ENCODE results near the gene CEP162. TPM values are rescaled to one million over a fixed set of nuclear protein-coding genes. Genes with fewer than 3 reads are reported as not detected.
A peak's percentile ranks its signal among the peaks of the same experiment; 100 is the strongest.
"Not testable (repeated sequence)": the region's sequence is repeated elsewhere in the genome, so short reads cannot be mapped to it uniquely, and the experiment has no call there.

The CEP162 gene
- total RNA-seq, 2 donors from 2014 or later: 6.3 to 9.7 TPM

DNA sequence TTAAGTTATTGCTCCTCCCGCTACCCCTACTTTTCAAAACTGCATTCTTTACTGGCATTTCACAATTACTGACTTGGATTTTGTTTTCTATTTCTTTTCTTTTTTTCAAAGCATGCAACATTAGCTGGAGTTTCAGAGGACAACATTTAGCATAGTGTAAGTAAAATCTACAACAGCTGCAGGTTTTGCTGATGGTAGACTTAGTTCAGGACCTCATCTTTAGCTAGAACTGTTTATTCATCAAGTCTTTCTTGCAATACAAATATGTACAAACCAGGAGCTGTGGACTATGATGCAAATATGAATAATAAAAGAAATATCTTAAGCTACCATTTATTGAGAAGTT is 728 bp upstream of the CEP162 start:
- ATAC-seq (ENCODE audit: insufficient number of reproducible peaks, low FRiP score, low read depth): no peak
- Histone ChIP-seq H3K4me1 (ENCODE audit: control insufficient read depth in 1 of 2, low read depth in 2 of 2) (peaks cover 6 to 12% of the 10 kb centered on the region in 2 donors), H3K36me3 (no peaks in the 10 kb centered on the region), H3K4me3 (peak overlapping the region; percentile 88), H3K27ac (peak overlapping the region; percentile 70 to 91), H3K27me3 (replicated peaks; ENCODE audit: insufficient read depth) (no peaks in the 10 kb centered on the region), H3K9me3 (no peaks in the 10 kb centered on the region)
- no peak for DNase-seq (ENCODE audit: low spot score)
- TF ChIP-seq, protein P1, sequence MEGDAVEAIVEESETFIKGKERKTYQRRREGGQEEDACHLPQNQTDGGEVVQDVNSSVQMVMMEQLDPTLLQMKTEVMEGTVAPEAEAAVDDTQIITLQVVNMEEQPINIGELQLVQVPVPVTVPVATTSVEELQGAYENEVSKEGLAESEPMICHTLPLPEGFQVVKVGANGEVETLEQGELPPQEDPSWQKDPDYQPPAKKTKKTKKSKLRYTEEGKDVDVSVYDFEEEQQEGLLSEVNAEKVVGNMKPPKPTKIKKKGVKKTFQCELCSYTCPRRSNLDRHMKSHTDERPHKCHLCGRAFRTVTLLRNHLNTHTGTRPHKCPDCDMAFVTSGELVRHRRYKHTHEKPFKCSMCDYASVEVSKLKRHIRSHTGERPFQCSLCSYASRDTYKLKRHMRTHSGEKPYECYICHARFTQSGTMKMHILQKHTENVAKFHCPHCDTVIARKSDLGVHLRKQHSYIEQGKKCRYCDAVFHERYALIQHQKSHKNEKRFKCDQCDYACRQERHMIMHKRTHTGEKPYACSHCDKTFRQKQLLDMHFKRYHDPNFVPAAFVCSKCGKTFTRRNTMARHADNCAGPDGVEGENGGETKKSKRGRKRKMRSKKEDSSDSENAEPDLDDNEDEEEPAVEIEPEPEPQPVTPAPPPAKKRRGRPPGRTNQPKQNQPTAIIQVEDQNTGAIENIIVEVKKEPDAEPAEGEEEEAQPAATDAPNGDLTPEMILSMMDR (IDR thresholded peaks at IDR 0.05): no peak

GRCh38 chr6:84227044-84227433 is 404 bp downstream of the CEP162 start:
- H3K27ac ChIP-seq: peak overlapping the region; percentile 70 to 91
- H3K27me3 ChIP-seq (replicated peaks; ENCODE audit: insufficient read depth): no peaks in the 10 kb centered on the region
- no peak for ATAC-seq (ENCODE audit: insufficient number of reproducible peaks, low FRiP score, low read depth)
- TF ChIP-seq, protein P1 (IDR thresholded peaks at IDR 0.05): no peak
- H3K36me3 ChIP-seq: no peaks in the 10 kb centered on the region
- peak overlapping the region; percentile 88 for H3K4me3 ChIP-seq
- no peaks in the 10 kb centered on the region for H3K9me3 ChIP-seq
- DNase-seq (ENCODE audit: low spot score): no peak
- H3K4me1 ChIP-seq (ENCODE audit: control insufficient read depth in 1 of 2, low read depth in 2 of 2): peaks cover 6 to 12% of the 10 kb centered on the region in 2 donors

- H3K27ac ChIP-seq: no peak overlapping the region
- H3K27me3 ChIP-seq (replicated peaks; ENCODE audit: insufficient read depth): no peaks in the 10 kb centered on the region
- TF ChIP-seq, protein P1 (IDR thresholded peaks at IDR 0.05): no peak
- DNase-seq (ENCODE audit: low spot score) (no peak), ATAC-seq (ENCODE audit: insufficient number of reproducible peaks, low FRiP score, low read depth) (no peak)
- H3K4me3 ChIP-seq: no peak overlapping the region
- no peaks in the 10 kb centered on the region for H3K9me3 ChIP-seq
- no peaks in the 10 kb centered on the region for H3K36me3 ChIP-seq
- peaks cover 6 to 12% of the 10 kb centered on the region in 2 donors for H3K4me1 ChIP-seq (ENCODE audit: control insufficient read depth in 1 of 2, low read depth in 2 of 2)
Measured at GRCh38 chr6:84224251-84224650, 3.2 kb downstream of the CEP162 start.

- not testable (repeated sequence) for H3K27ac ChIP-seq; DNase-seq (ENCODE audit: low spot score); H3K4me3 ChIP-seq; H3K27me3 ChIP-seq (replicated peaks; ENCODE audit: insufficient read depth); H3K36me3 ChIP-seq; H3K9me3 ChIP-seq; ATAC-seq (ENCODE audit: insufficient number of reproducible peaks, low FRiP score, low read depth)
- H3K4me1 ChIP-seq (ENCODE audit: control insufficient read depth in 1 of 2, low read depth in 2 of 2): peaks cover 6 to 12% of the 10 kb centered on the region in 2 donors
Measured at GRCh38 chr6:84223608-84224007, 3.8 kb downstream of the CEP162 start.

DNA sequence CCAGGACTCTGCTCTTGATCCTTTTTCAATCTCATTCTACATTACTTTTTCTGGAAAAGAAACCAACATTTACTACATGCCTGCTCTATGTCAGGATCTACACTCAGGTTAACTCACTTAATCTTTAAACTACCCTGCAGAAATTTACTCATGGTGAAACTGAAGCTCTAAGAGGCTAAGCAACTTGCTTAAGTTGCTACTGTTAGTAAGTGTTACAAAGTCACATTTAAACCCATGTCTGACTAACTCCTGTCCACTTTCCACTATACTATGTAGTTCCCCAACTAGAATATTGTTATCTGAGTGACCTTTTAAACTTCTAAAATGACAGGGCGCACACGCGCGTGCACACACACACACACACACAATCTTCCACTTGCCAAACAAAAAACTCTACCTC is 5.0 kb downstream of the CEP162 start:
- Histone ChIP-seq H3K9me3 (no peaks in the 10 kb centered on the region), H3K4me1 (ENCODE audit: control insufficient read depth in 1 of 2, low read depth in 2 of 2) (peaks cover 6 to 12% of the 10 kb centered on the region in 2 donors), H3K27me3 (replicated peaks; ENCODE audit: insufficient read depth) (no peaks in the 10 kb centered on the region), H3K36me3 (no peaks in the 10 kb centered on the region), H3K4me3 (no peak overlapping the region), H3K27ac (no peak overlapping the region)
- ATAC-seq (ENCODE audit: insufficient number of reproducible peaks, low FRiP score, low read depth) (no peak), DNase-seq (ENCODE audit: low spot score) (no peak)
- TF ChIP-seq, protein P1 (IDR thresholded peaks at IDR 0.05): no peak

- no peak for ATAC-seq (ENCODE audit: insufficient number of reproducible peaks, low FRiP score, low read depth)
- Histone ChIP-seq H3K27ac (no peak overlapping the region), H3K9me3 (no peaks in the 10 kb centered on the region), H3K27me3 (replicated peaks; ENCODE audit: insufficient read depth) (no peaks in the 10 kb centered on the region), H3K4me1 (ENCODE audit: control insufficient read depth in 1 of 2, low read depth in 2 of 2) (peaks cover 0 to 3% of the 10 kb centered on the region in 2 donors), H3K4me3 (no peak overlapping the region), H3K36me3 (no peaks in the 10 kb centered on the region)
- DNase-seq (ENCODE audit: low spot score): no peak
- TF ChIP-seq, protein P1 (IDR thresholded peaks at IDR 0.05): peak; percentile 65
Measured at GRCh38 chr6:84220809-84221409, 6.5 kb downstream of the CEP162 start.

Measured in thoracic aorta (tissue), 2 donors.